ENCODE data around the gene STK11. TPM values are rescaled to one million over a fixed set of nuclear protein-coding genes. Genes with fewer than 3 reads are reported as not detected.

Gene STK11
- total and polyA plus RNA-seq, 9 donors, result 36.9 to 71.2 (median 54.2) TPM

DNA sequence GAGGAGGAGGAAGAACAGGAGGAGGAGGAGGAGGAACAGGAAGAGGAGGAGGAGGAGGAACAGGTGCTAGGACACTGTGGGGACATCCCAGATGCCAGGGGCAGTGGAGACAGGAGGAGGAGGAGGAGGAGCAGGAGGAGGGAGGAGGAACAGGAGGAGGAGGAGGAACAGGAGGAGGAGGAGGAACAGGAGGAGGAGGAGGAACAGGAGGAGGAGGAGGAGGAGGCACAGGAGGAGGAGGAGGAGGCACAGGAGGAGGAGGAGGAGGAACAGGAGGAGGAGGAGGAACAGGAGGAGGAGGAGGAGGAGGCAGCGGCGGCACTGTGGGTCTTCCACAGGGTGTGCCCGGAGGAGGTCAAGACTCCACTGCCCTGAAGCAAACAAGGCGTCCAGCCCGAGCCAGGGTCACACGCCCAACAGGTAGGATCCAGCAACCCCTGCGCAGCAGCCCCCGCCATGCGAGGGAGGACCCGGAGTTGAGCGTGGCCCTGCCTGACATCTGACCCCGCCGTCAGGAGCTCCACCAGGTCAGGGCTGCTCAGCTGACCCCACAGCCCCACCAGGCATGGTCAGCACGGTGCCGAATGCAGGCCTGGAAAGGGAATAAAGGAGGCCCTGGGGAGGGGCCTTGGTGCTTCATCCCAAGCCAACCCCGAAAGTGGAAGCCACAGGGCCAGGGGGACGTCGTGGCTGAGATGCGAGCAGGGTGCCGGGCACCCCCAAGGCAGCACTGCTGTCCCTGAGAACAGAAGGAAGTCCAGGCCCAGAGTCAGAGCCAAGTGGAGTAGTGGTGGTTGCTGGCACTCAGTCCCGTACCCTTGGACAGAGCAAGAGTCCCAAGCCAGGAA lies 40.7 kb upstream of the STK11 start:
- TF ChIP-seq POLR2A (IDR thresholded peaks at IDR 0.05) (no peak), EP300 (IDR thresholded peaks at IDR 0.05) (no peak), CTCF (IDR thresholded peaks at IDR 0.05) (no peak)
- intact Hi-C loops (cut with DNase I), result loop anchor here in 2 of 4 donors (5.0 kb wide), 2 partner anchors 33 to 1117 kb away; partner anchors contain the start of gene PEAK3 (in 1 of the 2)
- Histone ChIP-seq H3K9me3 (no peaks in the 10 kb centered on the region), H3K27me3 (no peaks in the 10 kb centered on the region), H3K36me3 (no peaks in the 10 kb centered on the region), H3K27ac (peak overlapping the region in 1 of 2 donors; percentile 2), H3K4me1 (ENCODE audit: insufficient read depth) (peaks cover 19% of the 10 kb centered on the region), H3K4me3 (no peak overlapping the region)
- WGBS, 3 donors, result 62 to 67% (median 65%) methylated on average over 19 to 21 of the region's 21 CpGs
- DNase-seq, result peak in 1 of 5 donors; percentile 27

- H3K9me3 ChIP-seq, result no peaks in the 10 kb centered on the region
- peak; percentile 37 to 75 (median 49) for DNase-seq
- H3K4me1 ChIP-seq (ENCODE audit: insufficient read depth), result peaks cover 33% of the 10 kb centered on the region
- intact Hi-C loops (cut with DNase I), result loop anchor here in 2 of 4 donors (5.0 kb wide), 2 partner anchors 35 to 1115 kb away; partner anchors contain the start of gene PEAK3 (in 1 of the 2)
- H3K36me3 ChIP-seq, result no peaks in the 10 kb centered on the region
- H3K27ac ChIP-seq, result peak overlapping the region; percentile 84 to 91
- WGBS, 3 donors, result 43 to 74% (median 49%) methylated on average over 33 of the region's 33 CpGs
- no peaks in the 10 kb centered on the region for H3K27me3 ChIP-seq
- no peak overlapping the region for H3K4me3 ChIP-seq
- TF ChIP-seq CTCF (IDR thresholded peaks at IDR 0.05) (no peak), POLR2A (IDR thresholded peaks at IDR 0.05) (no peak), EP300 (IDR thresholded peaks at IDR 0.05) (no peak)
These were observed 38.6 kb upstream of the STK11 start for GRCh38 chr19:1166872-1167573.

DNA sequence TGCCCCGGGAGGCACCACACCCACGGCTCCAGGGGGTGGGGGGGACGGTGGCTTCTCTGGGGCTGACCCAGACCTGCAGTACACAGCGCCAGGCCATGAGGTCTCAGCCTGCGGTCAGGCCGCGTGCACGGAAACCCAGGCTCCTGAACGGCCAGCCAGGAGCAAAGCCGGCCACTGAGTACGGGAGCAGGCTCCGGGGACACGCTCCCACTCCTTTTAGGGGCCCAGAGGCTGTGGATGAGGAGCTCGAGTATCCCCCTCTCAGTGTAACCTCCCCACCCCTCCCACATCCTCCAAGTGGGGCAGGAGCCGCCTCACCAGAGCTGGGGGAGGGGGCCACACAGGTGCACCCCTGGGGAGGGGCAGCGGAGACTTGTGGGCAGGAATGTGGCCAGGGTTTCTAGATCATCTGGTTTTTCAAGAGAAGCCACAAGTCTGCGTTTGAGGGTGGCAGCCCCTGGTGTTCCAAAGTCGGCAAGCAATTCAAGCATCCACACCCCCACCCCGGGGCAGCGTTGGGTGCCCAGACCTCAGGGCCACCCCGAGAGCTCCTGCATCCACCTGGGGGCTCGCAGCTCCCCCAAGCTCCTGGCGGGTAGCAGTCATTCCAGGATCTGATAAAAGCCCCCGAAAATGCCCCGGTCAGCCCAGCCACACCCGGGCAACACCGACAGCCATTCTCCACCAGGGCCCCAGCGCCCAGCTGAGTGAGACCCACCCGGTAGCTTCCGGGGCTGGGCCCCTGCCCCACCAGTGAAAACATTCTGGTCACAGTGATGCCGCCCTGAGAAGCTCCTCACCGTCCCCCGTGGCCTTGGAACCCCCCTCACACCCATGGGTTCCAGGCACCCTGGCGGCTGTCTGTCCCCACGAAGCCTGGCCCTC lies 37.6 kb upstream of the STK11 start:
- H3K36me3 ChIP-seq, result no peaks in the 10 kb centered on the region
- peak in 3 of 5 donors; percentile 42 to 53 (median 51) for DNase-seq
- H3K4me3 ChIP-seq, result peak overlapping the region; percentile 40
- no peaks in the 10 kb centered on the region for H3K27me3 ChIP-seq
- H3K9me3 ChIP-seq, result no peaks in the 10 kb centered on the region
- intact Hi-C loops (cut with DNase I), result loop anchor here in 2 of 4 donors (5.0 kb wide), 2 partner anchors 36 to 1114 kb away; partner anchors contain the start of gene PEAK3 (in 1 of the 2)
- peak overlapping the region; percentile 84 to 91 for H3K27ac ChIP-seq
- 20 to 47% (median 22%) methylated on average over 25 to 35 of the region's 35 CpGs for WGBS, 3 donors
- peaks cover 39% of the 10 kb centered on the region for H3K4me1 ChIP-seq (ENCODE audit: insufficient read depth)
- TF ChIP-seq EP300 (IDR thresholded peaks at IDR 0.05) (no peak), POLR2A (IDR thresholded peaks at IDR 0.05) (peak; percentile 13)

- TF ChIP-seq CTCF (IDR thresholded peaks at IDR 0.05), result peak in 1 of 3 donors; percentile 29
- TF ChIP-seq POLR2A (IDR thresholded peaks at IDR 0.05), result no peak
- WGBS, 3 donors, result 10 to 15% (median 14%) methylated on average over 41 to 50 of the region's 50 CpGs
- Histone ChIP-seq H3K4me3 (peak overlapping the region; percentile 40), H3K9me3 (no peaks in the 10 kb centered on the region), H3K27ac (peak overlapping the region; percentile 84 to 91), H3K4me1 (ENCODE audit: insufficient read depth) (peaks cover 39% of the 10 kb centered on the region), H3K27me3 (no peaks in the 10 kb centered on the region), H3K36me3 (no peaks in the 10 kb centered on the region)
- intact Hi-C loops (cut with DNase I), result loop anchor here in 2 of 4 donors (5.0 kb wide), 2 partner anchors 36 to 1114 kb away; partner anchors contain the start of gene PEAK3 (in 1 of the 2)
- peak; percentile 76 to 85 (median 80) for DNase-seq
These were observed 36.8 kb upstream of the STK11 start for GRCh38 chr19:1168572-1169410.
